Stomach (tissue), 9 donors: ENCODE measurements around the gene LDB2. TPM values are rescaled to one million over a fixed set of nuclear protein-coding genes. Genes with fewer than 3 reads are reported as not detected.
A peak's percentile ranks its signal among the peaks of the same experiment; 100 is the strongest.

Experiments used
- DNase-seq, 2 donors: peaks; one replicate each; pipeline versions ENCODE4 v3.0.0 to v3.0.0-alpha.2; 2013 to 2019
- H3K27ac ChIP-seq, 5 donors: fragments of 200-600 bp in 4 of 5; sonication (generic) in 4 of 5; one replicate each; pipeline ENCODE4 v1.5.1; 2013 to 2019; ENCODE audit warnings: mild to moderate bottlenecking in 1 of 5, moderate library complexity in 1 of 5
- H3K27me3 ChIP-seq, 3 donors: fragments of 200-600 bp; sonication (generic); one replicate each; pipeline ENCODE4 v1.5.1; 2017 to 2019; ENCODE audit warnings: mixed run types in 1 of 3
- H3K36me3 ChIP-seq, 4 donors: fragments of 200-600 bp; sonication (generic); 1 replicate in 3 of 4; 2 replicates in 1 of 4; pipeline ENCODE4 v1.5.1; 2016 to 2019
- H3K4me1 ChIP-seq, 4 donors: fragments of 200-600 bp; sonication (generic); one replicate each; pipeline ENCODE4 v1.5.1; 2016 to 2019
- H3K4me3 ChIP-seq, 4 donors: fragments of 200-600 bp; sonication (generic) in 3 of 4; one replicate each; pipeline ENCODE4 v1.5.1; 2016 to 2019; ENCODE audit warnings: mild to moderate bottlenecking in 1 of 4
- H3K9me3 ChIP-seq, 4 donors: fragments of 200-600 bp; sonication (generic); one replicate each; pipeline ENCODE4 v1.5.1; 2016 to 2019
- CTCF ChIP-seq, 7 experiments: fragments of 450-650 bp in 4 of 7; fragments of 200-600 bp in 3 of 7; sonication (generic) in 3 of 7; IDR thresholded peaks; one replicate each; pipeline ENCODE4 v1.5.1; 2016 to 2019; ENCODE audit warnings: antibody characterized with exemption in 7 of 7, control low read depth in 2 of 7, mild to moderate bottlenecking in 1 of 7
- EP300 ChIP-seq: sonication (generic); formaldehyde crosslinking; IDR thresholded peaks from one replicate; pipeline ENCODE4 v1.6.1; 2017; ENCODE audit warnings: antibody characterized with exemption
- POLR2A ChIP-seq, 4 donors: fragments of 450-650 bp; IDR thresholded peaks; one replicate each; pipeline ENCODE4 v1.6.1; 2016; ENCODE audit warnings: antibody characterized with exemption in 4 of 4, control low read depth in 2 of 4, mild to moderate bottlenecking in 1 of 4, moderate library complexity in 1 of 4
- POLR2AphosphoS5 ChIP-seq, 3 donors: sonication (generic); formaldehyde crosslinking; IDR thresholded peaks; one replicate each; pipeline ENCODE4 v1.6.1; 2016; ENCODE audit warnings: antibody characterized with exemption in 3 of 3
- WGBS, 5 donors: extraction: QIAGEN DNeasy Blood & Tissue Kit in 3 of 5; methylation state at CpG; one replicate each; pipeline versions ENCODE4 v1.1.5 to v1.1.7; 2013 to 2018; 5-methylcytosine and 5-hydroxymethylcytosine counted together
- intact Hi-C: fragments of 100-400 bp; cut with DNase I; formaldehyde crosslinking; loops from one replicate; pipeline ENCODE4 v1.15.1; 2023; ENCODE audit warnings: low total_unique reads
- polyA plus RNA-seq, 3 donors: library from polyadenylated mRNA; stranded (reverse); fragments of 200-250 nt; gene quantifications; one replicate each; pipeline ENCODE4 v1.2.3, GENCODE V29; 2013
- total RNA-seq, 5 donors: library from RNA; depleted of rRNA; stranded (reverse); fragments of >200 nt; gene quantifications; one replicate each; pipeline versions ENCODE4 v1.1.0 to v1.2.3, GENCODE V29; 2014 to 2016
- donor health status: healthy with polysubstance abuse.
- donor health status: Bipolar disorder and iron deficiency.
- donor health status: healthy.

The LDB2 gene
- total and polyA plus RNA-seq, 8 donors, result 6.2 to 63.3 (median 12.8) TPM

- 89 to 95% (median 91%) methylated on average over 5 of the region's 5 CpGs for WGBS, 5 donors
- H3K27me3 ChIP-seq, result no peaks in the 10 kb centered on the region
- no peaks in the 10 kb centered on the region for H3K9me3 ChIP-seq
- no peak overlapping the region for H3K4me3 ChIP-seq
- intact Hi-C loops, result no loop called here
- DNase-seq, result no peak
- H3K27ac ChIP-seq, result no peak overlapping the region
- TF ChIP-seq POLR2A (IDR thresholded peaks at IDR 0.05), result no peak
- no peak for TF ChIP-seq POLR2AphosphoS5 (IDR thresholded peaks at IDR 0.05)
- no peak for TF ChIP-seq CTCF (IDR thresholded peaks at IDR 0.05)
- TF ChIP-seq EP300, result no peak
- H3K36me3 ChIP-seq, result no peaks in the 10 kb centered on the region
- H3K4me1 ChIP-seq, result peaks cover 0 to 2% (median 0%) of the 10 kb centered on the region in 4 donors
Observed at GRCh38 chr4:16765546-16765945, 132.9 kb downstream of the LDB2 start.

- peak in 1 of 2 donors; percentile 41 for DNase-seq
- H3K36me3 ChIP-seq, result no peaks in the 10 kb centered on the region
- H3K4me1 ChIP-seq, result peaks cover 0 to 5% (median 0%) of the 10 kb centered on the region in 4 donors
- TF ChIP-seq POLR2A (IDR thresholded peaks at IDR 0.05) (no peak), CTCF (IDR thresholded peaks at IDR 0.05) (no peak), POLR2AphosphoS5 (IDR thresholded peaks at IDR 0.05) (no peak), EP300 (no peak)
- no peaks in the 10 kb centered on the region for H3K9me3 ChIP-seq
- H3K27ac ChIP-seq, result no peak overlapping the region
- H3K27me3 ChIP-seq, result no peaks in the 10 kb centered on the region
- intact Hi-C loops, result no loop called here
- WGBS, 5 donors, result 76 to 82% (median 77%) methylated on average over 6 of the region's 6 CpGs
- no peak overlapping the region for H3K4me3 ChIP-seq
Observed at GRCh38 chr4:16764622-16765021, 133.8 kb downstream of the LDB2 start.

GRCh38 chr4:16760617-16761363 lies 137.7 kb downstream of the LDB2 start:
- H3K27ac ChIP-seq, result peak overlapping the region in 1 of 5 donors; percentile 22
- H3K4me1 ChIP-seq, result peaks cover 0 to 5% (median 0%) of the 10 kb centered on the region in 4 donors
- H3K27me3 ChIP-seq, result no peaks in the 10 kb centered on the region
- H3K4me3 ChIP-seq, result no peak overlapping the region
- 69 to 79% (median 77%) methylated on average over 6 of the region's 6 CpGs for WGBS, 5 donors
- H3K9me3 ChIP-seq, result no peaks in the 10 kb centered on the region
- TF ChIP-seq CTCF (IDR thresholded peaks at IDR 0.05), result no peak
- TF ChIP-seq EP300, result no peak
- peak in 1 of 2 donors; percentile 23 for DNase-seq
- H3K36me3 ChIP-seq, result no peaks in the 10 kb centered on the region
- intact Hi-C loops, result no loop called here

- H3K9me3 ChIP-seq, result no peaks in the 10 kb centered on the region
- no peaks in the 10 kb centered on the region for H3K36me3 ChIP-seq
- peak in 1 of 2 donors; percentile 65 for DNase-seq
- H3K4me1 ChIP-seq, result peaks cover 0 to 5% (median 0%) of the 10 kb centered on the region in 4 donors
- intact Hi-C loops, result no loop called here
- peak overlapping the region in 1 of 5 donors; percentile 22 for H3K27ac ChIP-seq
- no peak overlapping the region for H3K4me3 ChIP-seq
- no peaks in the 10 kb centered on the region for H3K27me3 ChIP-seq
- TF ChIP-seq POLR2A (IDR thresholded peaks at IDR 0.05) (no peak), CTCF (IDR thresholded peaks at IDR 0.05) (no peak), EP300 (no peak), POLR2AphosphoS5 (IDR thresholded peaks at IDR 0.05) (no peak)
- WGBS, 5 donors, result 70 to 80% (median 75%) methylated on average over 5 of the region's 5 CpGs
Observed at GRCh38 chr4:16759931-16760582, 138.4 kb downstream of the LDB2 start.
